HS-5 (cell line): ENCODE results near the gene KRTAP3-3.
A peak's percentile ranks its signal among the peaks of the same experiment; 100 is the strongest.

Source experiments
- DNase-seq: peaks from one replicate; pipeline ENCODE4 v3.0.0-alpha.2; 2012; ENCODE audit warnings: low read depth

Gene KRTAP3-3

DNA sequence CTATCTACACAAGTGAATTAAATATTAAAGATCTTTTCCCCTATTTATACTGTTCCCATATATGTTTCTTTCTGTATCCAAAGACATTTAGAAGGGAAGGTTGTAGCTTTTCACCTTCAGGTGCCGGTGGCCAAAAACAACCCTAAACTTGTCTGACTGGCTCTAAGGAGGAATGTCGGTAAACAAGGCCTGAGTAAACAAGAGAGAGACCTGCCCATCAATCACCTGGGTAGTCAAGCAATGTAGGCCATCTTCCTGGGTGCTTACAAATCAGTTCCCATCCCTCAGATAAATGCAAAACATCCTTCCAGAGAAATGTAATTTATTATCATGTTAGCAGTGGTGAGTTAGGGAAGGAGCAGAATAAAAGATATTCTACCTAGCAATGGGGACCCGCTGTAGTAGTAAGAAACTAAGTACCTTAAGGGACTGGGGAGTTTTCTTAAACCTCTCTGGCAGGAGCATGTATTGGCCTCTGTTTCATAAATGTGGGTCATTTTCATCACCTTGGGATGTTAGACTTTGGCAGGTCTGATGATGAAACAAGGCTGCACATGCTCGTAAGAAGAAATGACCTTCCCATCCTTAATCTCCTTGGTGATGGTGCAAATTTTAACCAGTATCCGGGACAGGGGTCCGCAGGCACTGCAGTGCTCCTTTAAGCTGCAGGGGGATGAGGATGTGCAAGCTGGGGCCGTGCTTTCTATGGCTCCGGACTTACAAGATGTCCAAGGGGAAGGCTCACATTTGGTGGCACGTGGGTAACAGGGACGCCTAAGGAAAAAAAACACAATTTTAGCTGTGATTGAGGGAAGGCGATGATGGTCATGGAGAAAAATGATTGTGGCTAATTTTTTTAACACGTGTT lies 35.6 kb downstream of the KRTAP3-3 start:
- DNase-seq, result no peak

DNA sequence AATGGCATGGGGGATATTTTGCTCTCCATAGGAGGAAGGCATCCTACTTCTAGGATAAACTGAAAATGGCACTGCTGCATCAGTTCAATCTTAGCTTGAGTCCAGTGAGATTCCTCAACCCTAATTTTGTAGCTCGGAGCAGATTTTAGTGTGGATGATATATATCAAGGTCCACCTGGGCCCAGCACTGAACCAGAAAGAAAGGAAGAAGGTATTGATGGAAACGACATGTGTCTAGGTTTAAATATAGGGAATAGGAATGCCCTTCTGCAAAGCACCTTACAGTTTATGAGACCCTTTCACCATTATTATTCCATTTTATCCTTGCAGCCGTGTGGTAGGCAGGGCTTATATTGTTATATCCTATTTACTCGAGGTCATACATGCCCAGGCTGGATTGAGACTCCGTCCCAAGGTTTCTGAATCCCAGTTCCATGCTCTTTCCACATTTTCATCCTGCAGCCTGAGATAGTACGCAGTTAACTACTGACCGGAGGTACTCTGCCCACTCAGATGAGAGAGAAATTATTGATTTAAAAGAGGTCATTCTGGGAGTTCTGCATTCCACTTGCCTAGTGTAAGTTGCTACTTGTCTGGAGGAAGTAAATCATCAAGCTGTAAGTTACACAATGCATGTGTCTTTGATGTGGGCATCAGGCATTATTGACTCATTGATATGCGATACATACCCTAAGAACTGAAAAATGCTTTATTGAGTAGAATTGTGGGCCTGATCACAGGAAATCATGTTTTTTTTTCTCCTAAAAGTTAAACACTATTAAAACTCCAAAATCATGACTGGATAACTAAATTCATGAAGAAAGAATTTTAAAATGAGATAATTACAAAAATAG lies 37.3 kb downstream of the KRTAP3-3 start:
- DNase-seq, result peak; percentile 96

DNA sequence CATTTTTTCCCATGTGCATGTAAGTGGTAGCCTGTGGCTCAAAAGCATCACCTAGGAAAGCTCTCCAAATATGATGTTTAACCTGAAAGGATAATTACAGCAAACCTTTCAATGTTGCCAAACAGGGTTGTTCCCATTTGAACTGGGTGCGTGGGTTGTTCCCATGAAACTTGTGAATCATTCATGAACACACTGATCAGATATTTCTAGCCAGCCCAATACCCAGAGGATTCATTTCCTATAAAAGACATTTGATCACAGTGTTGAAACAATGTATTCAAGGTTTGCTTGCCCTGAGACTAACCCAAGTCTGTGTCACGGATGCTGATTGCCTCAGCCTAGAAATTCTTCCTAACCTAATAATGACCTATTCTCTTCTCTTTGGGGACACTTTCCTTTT lies 40.1 kb downstream of the KRTAP3-3 start:
- DNase-seq, result peak; percentile 91

DNA sequence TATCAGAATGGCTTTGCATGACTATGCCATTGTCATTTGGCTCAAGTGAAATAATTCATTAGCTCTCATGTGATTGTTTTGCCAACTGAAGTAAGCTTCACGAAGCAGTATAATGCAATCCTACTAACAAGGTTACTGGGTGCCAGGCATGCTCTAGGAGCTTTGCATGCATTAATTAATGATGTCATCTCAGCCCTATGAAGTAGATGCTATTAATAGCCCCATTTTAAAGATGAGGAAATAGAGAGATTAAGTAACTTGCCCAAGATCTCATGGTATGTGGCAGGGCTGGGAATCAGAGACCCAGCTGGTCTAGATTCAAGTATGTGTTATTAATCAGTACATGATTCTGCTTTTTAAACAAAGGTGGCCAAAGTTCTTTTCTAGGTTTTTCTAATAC lies 41.3 kb downstream of the KRTAP3-3 start:
- peak; percentile 53 for DNase-seq

DNA sequence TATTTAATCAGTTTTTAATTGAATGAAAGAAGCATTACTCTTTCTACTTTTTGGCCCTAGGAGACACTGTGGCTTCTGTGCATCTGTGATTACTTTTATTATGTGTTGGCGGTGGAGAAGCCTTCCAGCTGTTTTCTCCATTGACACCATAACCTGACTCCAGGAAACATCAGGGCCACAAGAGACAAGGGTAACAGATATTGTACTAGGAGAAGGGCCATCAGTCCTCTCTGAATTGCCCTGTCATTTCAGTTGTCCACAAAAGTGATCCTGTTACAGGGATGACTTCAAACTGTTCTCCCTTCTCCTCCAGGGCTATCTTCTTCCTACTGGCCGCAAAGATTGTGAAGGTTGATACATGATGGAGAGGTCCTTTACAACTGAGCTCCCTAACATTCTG lies 41.8 kb downstream of the KRTAP3-3 start:
- no peak for DNase-seq

DNA sequence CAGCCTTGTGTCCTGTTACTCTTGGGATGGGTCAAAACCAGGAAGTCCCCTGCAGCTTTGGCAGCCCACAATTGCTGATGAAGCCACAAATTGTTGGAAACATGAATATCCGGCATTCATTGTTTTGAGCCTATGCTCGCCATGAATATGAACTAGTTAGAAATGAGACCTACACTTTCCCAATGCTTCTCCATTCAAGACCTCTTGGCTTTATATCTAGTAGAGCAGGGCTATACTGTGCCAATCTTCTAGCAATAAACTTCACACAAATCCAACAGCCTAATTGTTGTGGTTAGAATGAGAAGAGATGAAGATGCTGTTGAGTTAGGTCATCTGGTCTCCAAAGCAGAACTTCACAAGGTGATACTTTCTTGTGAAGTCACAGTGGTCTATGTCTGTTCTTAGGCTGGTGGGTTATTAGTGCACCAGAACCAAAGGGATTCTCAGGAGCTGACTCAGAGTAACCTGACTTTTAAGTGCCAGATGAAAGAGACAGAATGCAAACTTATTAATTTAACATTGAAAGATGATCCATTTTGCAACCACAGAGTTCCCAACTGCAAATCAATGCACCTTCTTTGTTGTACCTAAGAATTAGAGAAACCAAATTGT lies 42.8 kb downstream of the KRTAP3-3 start:
- DNase-seq, result no peak

DNA sequence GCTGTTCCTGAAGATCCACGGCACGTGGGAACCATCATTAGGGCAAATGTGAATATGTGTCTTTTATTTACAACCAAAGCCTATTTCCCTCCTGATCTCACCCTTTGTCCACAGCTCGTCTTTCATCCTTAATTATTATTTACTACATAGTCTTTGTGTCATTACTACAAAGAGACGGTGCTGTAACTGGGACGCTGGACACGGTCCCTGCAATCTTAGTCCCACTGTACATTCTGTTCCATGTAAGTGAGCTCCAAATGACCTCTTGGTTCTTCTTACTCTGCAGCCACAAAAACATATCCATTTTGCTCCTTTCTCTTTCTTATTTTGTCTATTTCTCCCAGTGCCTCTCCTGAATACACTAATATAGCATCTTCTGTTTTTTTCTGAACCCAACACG lies 43.8 kb downstream of the KRTAP3-3 start:
- no peak for DNase-seq

DNA sequence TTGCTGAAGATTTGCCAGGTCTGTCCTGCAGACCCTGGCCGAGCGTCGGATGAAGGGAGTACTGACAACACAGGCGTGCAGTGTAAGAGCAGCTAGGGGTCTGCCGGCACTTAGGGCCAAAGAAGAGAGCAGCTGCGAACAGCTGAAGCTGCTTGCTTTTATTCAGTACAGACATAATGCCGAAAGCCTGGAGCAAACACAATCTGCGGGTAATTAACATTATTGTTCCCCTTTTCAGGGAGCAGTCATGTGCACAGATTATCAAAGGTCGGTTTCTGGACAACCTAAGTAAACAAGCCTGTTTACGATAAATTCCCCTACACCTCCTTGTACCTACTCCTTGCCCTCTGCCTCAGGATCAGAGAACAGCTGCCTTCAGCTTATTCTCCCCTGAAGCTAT lies 44.5 kb downstream of the KRTAP3-3 start:
- DNase-seq, result no peak

DNA sequence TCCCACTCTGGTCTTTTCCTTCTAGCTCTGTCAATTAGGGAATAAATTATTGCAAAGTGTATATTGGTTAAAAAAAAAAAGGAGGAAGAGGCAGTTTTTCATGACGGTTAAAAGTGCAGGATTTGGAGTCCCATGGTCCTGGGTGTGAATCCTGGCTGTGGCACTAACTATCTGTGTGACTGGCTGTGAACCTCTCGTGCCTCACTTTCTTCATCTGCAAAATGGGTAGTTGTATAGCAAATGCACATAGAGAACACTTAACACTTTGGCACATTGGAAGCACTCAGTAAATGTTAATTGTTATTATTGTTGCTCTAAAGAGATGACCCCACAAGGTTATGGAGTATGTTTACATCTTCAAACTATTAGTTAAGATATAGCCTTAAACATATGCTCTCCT lies 46.0 kb downstream of the KRTAP3-3 start:
- no peak for DNase-seq

DNA sequence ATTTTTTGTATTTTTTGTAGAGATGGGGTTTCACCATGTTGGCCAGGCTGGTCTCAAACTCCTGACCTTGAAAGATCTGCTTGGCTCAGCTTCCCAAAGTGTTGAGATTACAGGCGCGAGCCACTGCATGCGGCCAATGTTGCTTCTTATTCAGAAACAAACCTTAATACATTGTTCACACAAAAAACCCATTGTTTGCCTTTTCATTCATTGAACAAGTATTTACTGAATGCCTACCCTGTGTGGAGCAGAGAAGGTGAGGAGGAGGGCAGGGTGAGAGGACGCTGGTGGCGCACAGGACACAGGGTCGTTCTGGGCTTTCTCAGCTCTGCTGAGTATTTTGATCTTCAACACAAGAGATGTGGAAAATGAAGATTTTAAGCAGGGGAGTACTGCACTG lies 48.5 kb downstream of the KRTAP3-3 start:
- DNase-seq, result no peak

DNA sequence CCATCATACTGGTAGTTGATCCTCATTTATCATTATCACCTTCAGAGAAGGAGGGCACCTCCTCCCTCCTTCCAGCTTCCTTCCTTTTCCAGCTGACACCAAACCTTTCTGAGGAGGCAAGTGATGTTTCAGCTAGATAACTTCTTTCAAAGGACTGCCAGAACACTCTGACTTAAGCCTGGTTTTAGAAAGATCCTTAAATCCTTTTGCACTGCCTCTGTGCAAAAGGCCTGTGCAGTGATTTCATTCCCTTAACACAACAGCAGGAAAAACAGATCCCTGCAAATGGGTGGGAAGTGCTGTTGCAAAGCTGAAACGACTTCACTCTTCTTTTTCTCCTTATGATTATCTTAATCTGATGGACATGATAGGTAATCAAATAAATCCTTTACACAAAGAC lies 49.4 kb downstream of the KRTAP3-3 start:
- DNase-seq, result no peak
